Measurements from ENCODE around the gene VPS11. TPM values are rescaled to one million over a fixed set of nuclear protein-coding genes. Genes with fewer than 3 reads are reported as not detected.

Gene VPS11
- total RNA-seq, 2 experiments from 2014 or later, result 20.5 to 25.4 TPM

GRCh38 chr11:119092880-119093842, 25.5 kb downstream of the VPS11 start:
- ChIA-PET CTCF (interaction anchor here (0.6 to 3.6 kb wide), 4 partner anchors 9 to 398 kb away, joined by 3 to 11 read pairs (median 4); partner anchors contain the start of gene C2CD2L), POLR2A (interaction anchor here (0.8 to 2.4 kb wide), 5 partner anchors 9 to 29 kb away, joined by 4 to 13 read pairs (median 4); partner anchors contain the start of genes DPAGT1, HINFP, HMBS and VPS11)
- Mint-ChIP-seq H3K27me3 (no peaks in the 10 kb centered on the region), H3K9me3 (ENCODE audit: low read depth) (no peaks in the 10 kb centered on the region), H3K27ac (peak overlapping the region; percentile 82), H3K36me3 (ENCODE audit: low read depth) (peaks cover 62% of the 10 kb centered on the region), H3K4me3 (peak overlapping the region; percentile 93), H3K4me1 (peaks cover 38% of the 10 kb centered on the region)
- DNase-seq (no peak), ATAC-seq (no peak)
- intact Hi-C loops (cut with DNase I, micrococcal nuclease), result no loop called here

- H3K27me3 Mint-ChIP-seq, result no peaks in the 10 kb centered on the region
- peak overlapping the region; percentile 93 for H3K4me3 Mint-ChIP-seq
- peaks cover 44% of the 10 kb centered on the region for H3K4me1 Mint-ChIP-seq
- peak overlapping the region; percentile 94 for H3K27ac Mint-ChIP-seq
- H3K36me3 Mint-ChIP-seq (ENCODE audit: low read depth), result peaks cover 71% of the 10 kb centered on the region
- ATAC-seq, result peak; percentile 3
- CTCF ChIA-PET, result interaction anchor here (1.9 to 3.6 kb wide), 2 partner anchors 13 to 15 kb away, joined by 9 to 11 read pairs; partner anchors contain the start of gene C2CD2L
- no peaks in the 10 kb centered on the region for H3K9me3 Mint-ChIP-seq (ENCODE audit: low read depth)
- intact Hi-C loops (cut with DNase I, micrococcal nuclease), result loop anchor here (2.0 kb wide), 4 partner anchors 27 to 165 kb away; partner anchors contain the start of genes NLRX1 (in 1 of the 2) and VPS11 (in 1 of the 2)
- POLR2A ChIA-PET, result interaction anchor here (0.5 to 2.6 kb wide), 13 partner anchors 8 to 244 kb away, joined by 3 to 28 read pairs (median 4); partner anchors contain the start of genes C2CD2L, HINFP, HMBS and RPS25
- DNase-seq, result peak; percentile 68
Measured at GRCh38 chr11:119093942-119094815, 26.6 kb downstream of the VPS11 start.

- POLR2A ChIA-PET, result interaction anchor here (0.5 to 2.6 kb wide), 12 partner anchors 10 to 243 kb away, joined by 3 to 28 read pairs (median 5); partner anchors contain the start of genes C2CD2L, HINFP, HMBS and RPS25
- H3K27me3 Mint-ChIP-seq, result no peaks in the 10 kb centered on the region
- no peaks in the 10 kb centered on the region for H3K9me3 Mint-ChIP-seq (ENCODE audit: low read depth)
- DNase-seq, result peak; percentile 74
- H3K4me1 Mint-ChIP-seq, result peaks cover 45% of the 10 kb centered on the region
- peak; percentile 14 for ATAC-seq
- peak overlapping the region; percentile 94 for H3K27ac Mint-ChIP-seq
- peak overlapping the region; percentile 93 for H3K4me3 Mint-ChIP-seq
- intact Hi-C loops (cut with DNase I, micrococcal nuclease), result loop anchor here (1.0 to 2.0 kb wide), 14 partner anchors 9 to 240 kb away; partner anchors contain the start of genes HINFP (in 2 of the 2), HYOU1 (in 2 of the 2), RPS25 (in 2 of the 2) and TRAPPC4 (in 2 of the 2)
- CTCF ChIA-PET, result interaction anchor here (0.7 to 3.6 kb wide), 3 partner anchors 12 to 26 kb away, joined by 4 to 11 read pairs (median 9); partner anchors contain the start of genes C2CD2L and HINFP
- H3K36me3 Mint-ChIP-seq (ENCODE audit: low read depth), result peaks cover 72% of the 10 kb centered on the region
Measured at GRCh38 chr11:119094816-119095065, 27.1 kb downstream of the VPS11 start.

GRCh38 chr11:119095066-119095880, 27.7 kb downstream of the VPS11 start:
- no peaks in the 10 kb centered on the region for H3K9me3 Mint-ChIP-seq (ENCODE audit: low read depth)
- peaks cover 50% of the 10 kb centered on the region for H3K4me1 Mint-ChIP-seq
- no peaks in the 10 kb centered on the region for H3K27me3 Mint-ChIP-seq
- intact Hi-C loops (cut with DNase I, micrococcal nuclease), result loop anchor here (1.0 to 2.0 kb wide), 14 partner anchors 10 to 239 kb away; partner anchors contain the start of genes HINFP (in 2 of the 2), HYOU1 (in 2 of the 2), RPS25 (in 2 of the 2) and TRAPPC4 (in 2 of the 2)
- ChIA-PET CTCF (interaction anchor here (0.6 to 3.6 kb wide), 10 partner anchors 11 to 856 kb away, joined by 3 to 11 read pairs (median 4); partner anchors contain the start of genes C2CD2L, CBL, CENATAC and HINFP), POLR2A (interaction anchor here (0.5 to 2.6 kb wide), 17 partner anchors 9 to 243 kb away, joined by 3 to 28 read pairs (median 5); partner anchors contain the start of genes C2CD2L, HINFP, HMBS and RPS25)
- peaks cover 77% of the 10 kb centered on the region for H3K36me3 Mint-ChIP-seq (ENCODE audit: low read depth)
- DNase-seq (peak; percentile 100), ATAC-seq (peak; percentile 90)
- peak overlapping the region; percentile 93 for H3K4me3 Mint-ChIP-seq
- peak overlapping the region; percentile 94 for H3K27ac Mint-ChIP-seq

- H3K27me3 Mint-ChIP-seq, result no peaks in the 10 kb centered on the region
- CTCF ChIA-PET, result interaction anchor here (0.8 to 3.7 kb wide), 6 partner anchors 9 to 157 kb away, joined by 3 to 20 read pairs (median 4); partner anchors contain the start of genes HMBS, TRAPPC4 and VPS11
- POLR2A ChIA-PET, result no interaction called here
- ATAC-seq, result no peak
- peaks cover 45% of the 10 kb centered on the region for H3K4me1 Mint-ChIP-seq
- H3K36me3 Mint-ChIP-seq (ENCODE audit: low read depth), result peaks cover 45% of the 10 kb centered on the region
- peak overlapping the region; percentile 95 for H3K4me3 Mint-ChIP-seq
- H3K27ac Mint-ChIP-seq, result peak overlapping the region; percentile 5
- no peak for DNase-seq
- intact Hi-C loops (cut with DNase I, micrococcal nuclease), result loop anchor here in 1 of 2 experiments (2.0 kb wide), 1 partner anchor 223 kb away; no protein-coding TSS in a partner anchor
- H3K9me3 Mint-ChIP-seq (ENCODE audit: low read depth), result no peaks in the 10 kb centered on the region
Measured at GRCh38 chr11:119099711-119100110, 32.1 kb downstream of the VPS11 start.

- intact Hi-C loops (cut with DNase I, micrococcal nuclease), result loop anchor here in 1 of 2 experiments (2.0 kb wide), 1 partner anchor 222 kb away; no protein-coding TSS in a partner anchor
- POLR2A ChIA-PET, result interaction anchor here (0.6 kb wide), 1 partner anchor 15 kb away, joined by 3 read pairs; no protein-coding TSS in a partner anchor
- CTCF ChIA-PET, result interaction anchor here (0.8 to 3.7 kb wide), 5 partner anchors 9 to 33 kb away, joined by 3 to 20 read pairs (median 8); partner anchors contain the start of genes HMBS and VPS11
Measured at GRCh38 chr11:119100246-119100970, 32.8 kb downstream of the VPS11 start.

GRCh38 chr11:119100994-119101758, 33.6 kb downstream of the VPS11 start:
- intact Hi-C loops (cut with DNase I, micrococcal nuclease), result loop anchor here (1.0 to 2.0 kb wide), 3 partner anchors 16 to 222 kb away; partner anchors contain the start of gene HMBS (in 1 of the 2)
- CTCF ChIA-PET, result interaction anchor here (1.0 to 3.7 kb wide), 5 partner anchors 16 to 104 kb away, joined by 3 to 20 read pairs (median 9); partner anchors contain the start of genes CBL, HINFP, HMBS and VPS11
- POLR2A ChIA-PET, result interaction anchor here (0.6 to 1.9 kb wide), 11 partner anchors 9 to 231 kb away, joined by 3 to 18 read pairs (median 4); partner anchors contain the start of genes CENATAC, HINFP, HMBS and RPS25
- no peaks in the 10 kb centered on the region for H3K9me3 Mint-ChIP-seq (ENCODE audit: low read depth)
- H3K27me3 Mint-ChIP-seq, result no peaks in the 10 kb centered on the region
- peaks cover 34% of the 10 kb centered on the region for H3K36me3 Mint-ChIP-seq (ENCODE audit: low read depth)
- ATAC-seq (peak; percentile 20), DNase-seq (peak; percentile 54)
- peaks cover 41% of the 10 kb centered on the region for H3K4me1 Mint-ChIP-seq
- peak overlapping the region; percentile 100 for H3K27ac Mint-ChIP-seq
- H3K4me3 Mint-ChIP-seq, result peak overlapping the region; percentile 95

More at GRCh38 chr11:119100246-119100970, 32.8 kb downstream of the VPS11 start:
- H3K4me1 Mint-ChIP-seq, result peaks cover 48% of the 10 kb centered on the region
- DNase-seq (no peak), ATAC-seq (no peak)
- H3K4me3 Mint-ChIP-seq, result peak overlapping the region; percentile 95
- peaks cover 38% of the 10 kb centered on the region for H3K36me3 Mint-ChIP-seq (ENCODE audit: low read depth)
- peak overlapping the region; percentile 100 for H3K27ac Mint-ChIP-seq
- H3K9me3 Mint-ChIP-seq (ENCODE audit: low read depth), result no peaks in the 10 kb centered on the region
- H3K27me3 Mint-ChIP-seq, result no peaks in the 10 kb centered on the region

GRCh38 chr11:119101759-119102423, 34.3 kb downstream of the VPS11 start, which contains the start of gene DPAGT1:
TSS of gene DPAGT1 (minus strand) at chr11:119101853. CDS start at chr11:119101655, 198 bp downstream.
- CTCF ChIA-PET, result interaction anchor here (0.5 to 3.7 kb wide), 13 partner anchors 9 to 255 kb away, joined by 3 to 20 read pairs (median 4); partner anchors contain the start of genes CBL, HINFP, HMBS and TRAPPC4
- no peaks in the 10 kb centered on the region for H3K27me3 Mint-ChIP-seq
- no peaks in the 10 kb centered on the region for H3K9me3 Mint-ChIP-seq (ENCODE audit: low read depth)
- POLR2A ChIA-PET, result interaction anchor here (0.6 to 1.9 kb wide), 17 partner anchors 8 to 309 kb away, joined by 3 to 18 read pairs (median 4); partner anchors contain the start of genes CENATAC, HINFP, HMBS and RPS25
- peaks cover 42% of the 10 kb centered on the region for H3K4me1 Mint-ChIP-seq
- intact Hi-C loops (cut with DNase I, micrococcal nuclease), result loop anchor here (1.0 to 2.0 kb wide), 10 partner anchors 17 to 221 kb away; partner anchors contain the start of genes RPS25 (in 2 of the 2), TRAPPC4 (in 2 of the 2), CBL (in 1 of the 2) and CENATAC (in 1 of the 2)
- H3K4me3 Mint-ChIP-seq, result peak within 1 kb of the TSS; percentile 95
- DNase-seq, result peak; percentile 93
- H3K27ac Mint-ChIP-seq, result peak within 1 kb of the TSS; percentile 100
- peak; percentile 86 for ATAC-seq
- H3K36me3 Mint-ChIP-seq (ENCODE audit: low read depth), result peaks cover 29% of the 10 kb centered on the region
